Body of pancreas (tissue), 4 donors: ENCODE data around the gene RIMS3.

ENCODE experiments used
- CTCF ChIP-seq, 7 experiments: fragments of 450-650 bp in 4 of 7; fragments of 200-600 bp in 3 of 7; sonication (generic) in 3 of 7; IDR thresholded peaks; one replicate each; pipeline ENCODE4 v1.5.1; 2016 to 2019; ENCODE audit warnings: antibody characterized with exemption in 7 of 7
- POLR2A ChIP-seq, 3 donors: fragments of 450-650 bp; IDR thresholded peaks; one replicate each; pipeline ENCODE4 v1.6.1; 2016; ENCODE audit warnings: antibody characterized with exemption in 3 of 3, mild to moderate bottlenecking in 2 of 3

- TF ChIP-seq CTCF (IDR thresholded peaks at IDR 0.05) (no peak), POLR2A (IDR thresholded peaks at IDR 0.05) (no peak)
Observed at GRCh38 chr1:40641601-40642242, 23.8 kb downstream of the RIMS3 start.
